Putamen (tissue), 1 donor: ENCODE data around the gene BFSP2.

Experiments used
- DNase-seq: peaks from one replicate; pipeline ENCODE4 v3.0.0-alpha.2; 2016; ENCODE audit warnings: low spot score

The BFSP2 gene

GRCh38 chr3:133400006-133400515 lies at the start of gene BFSP2:
BFSP2 (plus strand) TSS chr3:133400056; CDS start chr3:133400084, 28 bp downstream.
- DNase-seq, result no peak

- DNase-seq, result no peak
Measured at GRCh38 chr3:133354721-133355120, 45.1 kb upstream of the BFSP2 start.

GRCh38 chr3:133360476-133360875 lies 39.4 kb upstream of the BFSP2 start:
- DNase-seq, result no peak

- no peak for DNase-seq
Measured at GRCh38 chr3:133361011-133361410, 38.8 kb upstream of the BFSP2 start.

GRCh38 chr3:133361435-133361834 lies 38.4 kb upstream of the BFSP2 start:
- DNase-seq, result no peak

GRCh38 chr3:133362539-133362938 lies 37.3 kb upstream of the BFSP2 start:
- DNase-seq, result no peak

- DNase-seq, result no peak
Measured at GRCh38 chr3:133364704-133365103, 35.2 kb upstream of the BFSP2 start.

- no peak for DNase-seq
Measured at GRCh38 chr3:133366921-133367320, 32.9 kb upstream of the BFSP2 start.

GRCh38 chr3:133367403-133367802 lies 32.5 kb upstream of the BFSP2 start:
- no peak for DNase-seq

- no peak for DNase-seq
Measured at GRCh38 chr3:133367956-133368355, 31.9 kb upstream of the BFSP2 start.

- DNase-seq, result no peak
Measured at GRCh38 chr3:133368371-133369067, 31.3 kb upstream of the BFSP2 start.

GRCh38 chr3:133369068-133369440 lies 30.8 kb upstream of the BFSP2 start:
- no peak for DNase-seq

GRCh38 chr3:133371181-133371580 lies 28.7 kb upstream of the BFSP2 start:
- no peak for DNase-seq

GRCh38 chr3:133371676-133372075 lies 28.2 kb upstream of the BFSP2 start:
- no peak for DNase-seq

GRCh38 chr3:133374708-133375402 lies 25.0 kb upstream of the BFSP2 start:
- DNase-seq, result no peak

- no peak for DNase-seq
Measured at GRCh38 chr3:133375403-133375745, 24.5 kb upstream of the BFSP2 start.

- no peak for DNase-seq
Measured at GRCh38 chr3:133376810-133377209, 23.0 kb upstream of the BFSP2 start.

GRCh38 chr3:133377396-133377795 lies 22.5 kb upstream of the BFSP2 start:
- peak; percentile 24 for DNase-seq

- DNase-seq, result no peak
Measured at GRCh38 chr3:133379926-133380325, 19.9 kb upstream of the BFSP2 start.

- DNase-seq, result no peak
Measured at GRCh38 chr3:133380481-133381225, 19.2 kb upstream of the BFSP2 start.

- DNase-seq, result no peak
Measured at GRCh38 chr3:133381346-133382109, 18.3 kb upstream of the BFSP2 start.

- DNase-seq, result no peak
Measured at GRCh38 chr3:133383175-133383574, 16.7 kb upstream of the BFSP2 start.
